ENCODE measurements around the gene SGSH.

DNA sequence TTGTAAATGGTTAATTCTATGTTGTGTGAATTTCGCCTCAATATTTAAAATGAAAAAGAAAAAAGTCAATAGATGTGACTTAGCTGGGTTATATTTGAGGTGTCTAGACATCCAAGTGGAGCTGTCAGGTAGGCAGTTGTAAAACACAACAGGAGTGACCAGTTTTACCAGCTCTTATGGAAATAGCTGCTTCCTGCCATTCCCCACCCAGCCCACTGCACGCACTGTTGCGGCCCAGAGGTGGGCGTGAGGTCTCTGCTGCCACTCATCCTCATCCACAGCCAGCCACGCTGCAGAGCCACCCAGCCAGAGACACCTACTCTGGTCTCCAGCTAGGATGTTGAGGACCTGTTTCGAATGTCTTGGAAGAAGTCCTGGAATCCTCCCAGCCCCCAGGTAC, 53.7 kb downstream of the SGSH start:
- TF ChIP-seq, protein P1, sequence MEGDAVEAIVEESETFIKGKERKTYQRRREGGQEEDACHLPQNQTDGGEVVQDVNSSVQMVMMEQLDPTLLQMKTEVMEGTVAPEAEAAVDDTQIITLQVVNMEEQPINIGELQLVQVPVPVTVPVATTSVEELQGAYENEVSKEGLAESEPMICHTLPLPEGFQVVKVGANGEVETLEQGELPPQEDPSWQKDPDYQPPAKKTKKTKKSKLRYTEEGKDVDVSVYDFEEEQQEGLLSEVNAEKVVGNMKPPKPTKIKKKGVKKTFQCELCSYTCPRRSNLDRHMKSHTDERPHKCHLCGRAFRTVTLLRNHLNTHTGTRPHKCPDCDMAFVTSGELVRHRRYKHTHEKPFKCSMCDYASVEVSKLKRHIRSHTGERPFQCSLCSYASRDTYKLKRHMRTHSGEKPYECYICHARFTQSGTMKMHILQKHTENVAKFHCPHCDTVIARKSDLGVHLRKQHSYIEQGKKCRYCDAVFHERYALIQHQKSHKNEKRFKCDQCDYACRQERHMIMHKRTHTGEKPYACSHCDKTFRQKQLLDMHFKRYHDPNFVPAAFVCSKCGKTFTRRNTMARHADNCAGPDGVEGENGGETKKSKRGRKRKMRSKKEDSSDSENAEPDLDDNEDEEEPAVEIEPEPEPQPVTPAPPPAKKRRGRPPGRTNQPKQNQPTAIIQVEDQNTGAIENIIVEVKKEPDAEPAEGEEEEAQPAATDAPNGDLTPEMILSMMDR (IDR thresholded peaks at IDR 0.05), result no peak
- TF ChIP-seq EZH2phosphoT487 (IDR thresholded peaks at IDR 0.05), result no peak

All from neural progenitor cell (in vitro differentiated cells).